OCI-LY7 (cell line): ENCODE results near the gene NLRC3.

Experiments
- CTCF ChIP-seq: fragments of 200-600 bp; sonication (generic); conservative IDR thresholded peaks from 2 replicates; pipeline ENCODE4 v1.5.1; 2014; ENCODE audit warnings: mild to moderate bottlenecking, antibody characterized with exemption, low read length, moderate library complexity, mixed read lengths
- EZH2phosphoT487 ChIP-seq: fragments of 200-600 bp; sonication (generic); IDR thresholded peaks from 2 replicates; pipeline ENCODE4 v1.6.1; 2018; ENCODE audit warnings: low read depth, borderline replicate concordance, mild to moderate bottlenecking, mixed run types, antibody characterized with exemption, low read length, moderate library complexity, mixed read lengths

- TF ChIP-seq CTCF (no peak), EZH2phosphoT487 (no peak)
Measured at GRCh38 chr16:3498988-3499387, 78.2 kb downstream of the NLRC3 start.
